ENCODE results near the gene NHS.

The NHS gene

GRCh38 chrX:17374619-17375366 lies at the start of gene NHS:
Gene NHS (plus strand): TSS chrX:17375200. CDS start chrX:17375758, 558 bp downstream.
- no peak for DNase-seq (ENCODE audit: low read depth in 2 of 2)

- no peak for DNase-seq (ENCODE audit: low read depth in 2 of 2)
These were observed 46.2 kb upstream of the NHS start for GRCh38 chrX:17328837-17329236.

GRCh38 chrX:17336377-17336776 lies 38.6 kb upstream of the NHS start:
- no peak for DNase-seq (ENCODE audit: low read depth in 2 of 2)

GRCh38 chrX:17355976-17356375 lies 19.0 kb upstream of the NHS start:
- DNase-seq (ENCODE audit: low read depth in 2 of 2) = no peak

- DNase-seq (ENCODE audit: low read depth in 2 of 2) = no peak
These were observed 15.5 kb upstream of the NHS start for GRCh38 chrX:17359500-17359899.

- no peak for DNase-seq (ENCODE audit: low read depth in 2 of 2)
These were observed 13.4 kb upstream of the NHS start for GRCh38 chrX:17361620-17362019.

- no peak for DNase-seq (ENCODE audit: low read depth in 2 of 2)
These were observed 7.0 kb upstream of the NHS start for GRCh38 chrX:17368002-17368401.

GRCh38 chrX:17369309-17369708 lies 5.7 kb upstream of the NHS start:
- DNase-seq (ENCODE audit: low read depth in 2 of 2) = no peak

GRCh38 chrX:17370191-17370590 lies 4.8 kb upstream of the NHS start:
- DNase-seq (ENCODE audit: low read depth in 2 of 2) = no peak

- DNase-seq (ENCODE audit: low read depth in 2 of 2) = no peak
These were observed 2.9 kb upstream of the NHS start for GRCh38 chrX:17372052-17372451.

GRCh38 chrX:17373337-17373736 lies 1.7 kb upstream of the NHS start:
- DNase-seq (ENCODE audit: low read depth in 2 of 2) = no peak

- no peak for DNase-seq (ENCODE audit: low read depth in 2 of 2)
These were observed 302 bp downstream of the NHS start for GRCh38 chrX:17375367-17375636.

GRCh38 chrX:17375637-17376430 lies 834 bp downstream of the NHS start:
- DNase-seq (ENCODE audit: low read depth in 2 of 2) = no peak

GRCh38 chrX:17376431-17377077 lies 1.6 kb downstream of the NHS start:
- no peak for DNase-seq (ENCODE audit: low read depth in 2 of 2)

GRCh38 chrX:17377091-17377717 lies 2.2 kb downstream of the NHS start:
- peak in 1 of 2 donors; percentile 9 for DNase-seq (ENCODE audit: low read depth in 2 of 2)

- peak in 1 of 2 donors; percentile 11 for DNase-seq (ENCODE audit: low read depth in 2 of 2)
These were observed 2.8 kb downstream of the NHS start for GRCh38 chrX:17377795-17378194.

- DNase-seq (ENCODE audit: low read depth in 2 of 2) = no peak
These were observed 5.2 kb downstream of the NHS start for GRCh38 chrX:17380221-17380620.

GRCh38 chrX:17390419-17390850 lies 15.4 kb downstream of the NHS start:
- no peak for DNase-seq (ENCODE audit: low read depth in 2 of 2)

GRCh38 chrX:17395154-17395553 lies 20.2 kb downstream of the NHS start:
- no peak for DNase-seq (ENCODE audit: low read depth in 2 of 2)

GRCh38 chrX:17397074-17397473 lies 22.1 kb downstream of the NHS start:
- no peak for DNase-seq (ENCODE audit: low read depth in 2 of 2)

GRCh38 chrX:17403189-17403691 lies 28.2 kb downstream of the NHS start:
- no peak for DNase-seq (ENCODE audit: low read depth in 2 of 2)

GRCh38 chrX:17403972-17404371 lies 29.0 kb downstream of the NHS start:
- no peak for DNase-seq (ENCODE audit: low read depth in 2 of 2)
